ENCODE results near the gene RHBDF1. TPM values are rescaled to one million over a fixed set of nuclear protein-coding genes. Genes with fewer than 3 reads are reported as not detected.

Gene RHBDF1
- total and polyA plus RNA-seq, 2 experiments from 2014 or later: 22.6 to 24.5 TPM

DNA sequence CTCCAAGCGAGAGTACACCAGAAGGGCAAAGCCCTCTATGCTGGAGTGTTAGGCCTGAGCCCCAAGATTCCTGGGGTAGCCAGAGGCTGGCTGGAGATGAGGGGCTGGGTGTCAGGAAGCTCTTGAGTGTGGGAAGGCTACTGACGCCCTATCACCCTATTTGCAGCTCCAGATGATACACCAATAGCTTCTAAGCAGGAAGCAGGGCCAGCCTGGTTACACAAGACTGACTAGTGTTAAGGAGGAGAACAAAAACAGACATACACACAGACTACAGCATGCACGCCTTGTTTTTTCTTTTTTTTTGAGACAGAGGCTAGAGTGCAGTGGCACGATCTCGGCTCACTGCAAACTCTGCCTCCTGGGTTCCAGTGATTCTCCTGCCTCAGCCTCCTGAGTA, 34.9 kb downstream of the RHBDF1 start:
- 0 out of 2 replicates have a peak, but pooled peaks cover 5% of the 10 kb centered on the region for H4K20me1 ChIP-seq (replicated peaks; ENCODE audit: insufficient read depth)
- H3K27ac Mint-ChIP-seq: no peak overlapping the region

More for the DNA sequence above, 34.9 kb downstream of the RHBDF1 start:
- no peaks in the 10 kb centered on the region for H3K79me2 ChIP-seq (replicated peaks; ENCODE audit: insufficient read depth)
- H3K27ac ChIP-seq (ENCODE audit: low read depth): no peak overlapping the region
- Mint-ChIP-seq H3K4me1 (0 out of 3 replicates have a peak, but pooled peaks cover 2% of the 10 kb centered on the region), H3K36me3 (ENCODE audit: low read depth) (peaks cover 26% of the 10 kb centered on the region), H3K9me3 (no peaks in the 10 kb centered on the region), H3K27me3 (ENCODE audit: insufficient read depth, low read depth, poor library complexity) (peaks cover 3% of the 10 kb centered on the region), H3K4me3 (no peak overlapping the region)
- no peak overlapping the region for H3K4me2 ChIP-seq
- ATAC-seq: no peak
- peak; percentile 0 for DNase-seq (ENCODE audit: low spot score)
- H3K4me1 ChIP-seq (ENCODE audit: insufficient read depth): no peaks in the 10 kb centered on the region
- H3K9me2 ChIP-seq (ENCODE audit: insufficient read depth): no peaks in the 10 kb centered on the region
- TF ChIP-seq, protein P1, sequence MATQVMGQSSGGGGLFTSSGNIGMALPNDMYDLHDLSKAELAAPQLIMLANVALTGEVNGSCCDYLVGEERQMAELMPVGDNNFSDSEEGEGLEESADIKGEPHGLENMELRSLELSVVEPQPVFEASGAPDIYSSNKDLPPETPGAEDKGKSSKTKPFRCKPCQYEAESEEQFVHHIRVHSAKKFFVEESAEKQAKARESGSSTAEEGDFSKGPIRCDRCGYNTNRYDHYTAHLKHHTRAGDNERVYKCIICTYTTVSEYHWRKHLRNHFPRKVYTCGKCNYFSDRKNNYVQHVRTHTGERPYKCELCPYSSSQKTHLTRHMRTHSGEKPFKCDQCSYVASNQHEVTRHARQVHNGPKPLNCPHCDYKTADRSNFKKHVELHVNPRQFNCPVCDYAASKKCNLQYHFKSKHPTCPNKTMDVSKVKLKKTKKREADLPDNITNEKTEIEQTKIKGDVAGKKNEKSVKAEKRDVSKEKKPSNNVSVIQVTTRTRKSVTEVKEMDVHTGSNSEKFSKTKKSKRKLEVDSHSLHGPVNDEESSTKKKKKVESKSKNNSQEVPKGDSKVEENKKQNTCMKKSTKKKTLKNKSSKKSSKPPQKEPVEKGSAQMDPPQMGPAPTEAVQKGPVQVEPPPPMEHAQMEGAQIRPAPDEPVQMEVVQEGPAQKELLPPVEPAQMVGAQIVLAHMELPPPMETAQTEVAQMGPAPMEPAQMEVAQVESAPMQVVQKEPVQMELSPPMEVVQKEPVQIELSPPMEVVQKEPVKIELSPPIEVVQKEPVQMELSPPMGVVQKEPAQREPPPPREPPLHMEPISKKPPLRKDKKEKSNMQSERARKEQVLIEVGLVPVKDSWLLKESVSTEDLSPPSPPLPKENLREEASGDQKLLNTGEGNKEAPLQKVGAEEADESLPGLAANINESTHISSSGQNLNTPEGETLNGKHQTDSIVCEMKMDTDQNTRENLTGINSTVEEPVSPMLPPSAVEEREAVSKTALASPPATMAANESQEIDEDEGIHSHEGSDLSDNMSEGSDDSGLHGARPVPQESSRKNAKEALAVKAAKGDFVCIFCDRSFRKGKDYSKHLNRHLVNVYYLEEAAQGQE (IDR thresholded peaks at IDR 0.05; ENCODE audit: unreplicated experiment): no peak
- TF ChIP-seq ZNF331 (CRISPR knock-in tag; IDR thresholded peaks at IDR 0.05; ENCODE audit: low read depth) (no peak), STAT1 (IDR thresholded peaks at IDR 0.05; ENCODE audit: unreplicated experiment) (no peak), POLR2AphosphoS5 (IDR thresholded peaks at IDR 0.05; ENCODE audit: low read depth) (no peak), JUNB (IDR thresholded peaks at IDR 0.05; ENCODE audit: unreplicated experiment) (no peak), ZNF114 (CRISPR knock-in tag; IDR thresholded peaks at IDR 0.05) (no peak)
- TF ChIP-seq, protein P2, sequence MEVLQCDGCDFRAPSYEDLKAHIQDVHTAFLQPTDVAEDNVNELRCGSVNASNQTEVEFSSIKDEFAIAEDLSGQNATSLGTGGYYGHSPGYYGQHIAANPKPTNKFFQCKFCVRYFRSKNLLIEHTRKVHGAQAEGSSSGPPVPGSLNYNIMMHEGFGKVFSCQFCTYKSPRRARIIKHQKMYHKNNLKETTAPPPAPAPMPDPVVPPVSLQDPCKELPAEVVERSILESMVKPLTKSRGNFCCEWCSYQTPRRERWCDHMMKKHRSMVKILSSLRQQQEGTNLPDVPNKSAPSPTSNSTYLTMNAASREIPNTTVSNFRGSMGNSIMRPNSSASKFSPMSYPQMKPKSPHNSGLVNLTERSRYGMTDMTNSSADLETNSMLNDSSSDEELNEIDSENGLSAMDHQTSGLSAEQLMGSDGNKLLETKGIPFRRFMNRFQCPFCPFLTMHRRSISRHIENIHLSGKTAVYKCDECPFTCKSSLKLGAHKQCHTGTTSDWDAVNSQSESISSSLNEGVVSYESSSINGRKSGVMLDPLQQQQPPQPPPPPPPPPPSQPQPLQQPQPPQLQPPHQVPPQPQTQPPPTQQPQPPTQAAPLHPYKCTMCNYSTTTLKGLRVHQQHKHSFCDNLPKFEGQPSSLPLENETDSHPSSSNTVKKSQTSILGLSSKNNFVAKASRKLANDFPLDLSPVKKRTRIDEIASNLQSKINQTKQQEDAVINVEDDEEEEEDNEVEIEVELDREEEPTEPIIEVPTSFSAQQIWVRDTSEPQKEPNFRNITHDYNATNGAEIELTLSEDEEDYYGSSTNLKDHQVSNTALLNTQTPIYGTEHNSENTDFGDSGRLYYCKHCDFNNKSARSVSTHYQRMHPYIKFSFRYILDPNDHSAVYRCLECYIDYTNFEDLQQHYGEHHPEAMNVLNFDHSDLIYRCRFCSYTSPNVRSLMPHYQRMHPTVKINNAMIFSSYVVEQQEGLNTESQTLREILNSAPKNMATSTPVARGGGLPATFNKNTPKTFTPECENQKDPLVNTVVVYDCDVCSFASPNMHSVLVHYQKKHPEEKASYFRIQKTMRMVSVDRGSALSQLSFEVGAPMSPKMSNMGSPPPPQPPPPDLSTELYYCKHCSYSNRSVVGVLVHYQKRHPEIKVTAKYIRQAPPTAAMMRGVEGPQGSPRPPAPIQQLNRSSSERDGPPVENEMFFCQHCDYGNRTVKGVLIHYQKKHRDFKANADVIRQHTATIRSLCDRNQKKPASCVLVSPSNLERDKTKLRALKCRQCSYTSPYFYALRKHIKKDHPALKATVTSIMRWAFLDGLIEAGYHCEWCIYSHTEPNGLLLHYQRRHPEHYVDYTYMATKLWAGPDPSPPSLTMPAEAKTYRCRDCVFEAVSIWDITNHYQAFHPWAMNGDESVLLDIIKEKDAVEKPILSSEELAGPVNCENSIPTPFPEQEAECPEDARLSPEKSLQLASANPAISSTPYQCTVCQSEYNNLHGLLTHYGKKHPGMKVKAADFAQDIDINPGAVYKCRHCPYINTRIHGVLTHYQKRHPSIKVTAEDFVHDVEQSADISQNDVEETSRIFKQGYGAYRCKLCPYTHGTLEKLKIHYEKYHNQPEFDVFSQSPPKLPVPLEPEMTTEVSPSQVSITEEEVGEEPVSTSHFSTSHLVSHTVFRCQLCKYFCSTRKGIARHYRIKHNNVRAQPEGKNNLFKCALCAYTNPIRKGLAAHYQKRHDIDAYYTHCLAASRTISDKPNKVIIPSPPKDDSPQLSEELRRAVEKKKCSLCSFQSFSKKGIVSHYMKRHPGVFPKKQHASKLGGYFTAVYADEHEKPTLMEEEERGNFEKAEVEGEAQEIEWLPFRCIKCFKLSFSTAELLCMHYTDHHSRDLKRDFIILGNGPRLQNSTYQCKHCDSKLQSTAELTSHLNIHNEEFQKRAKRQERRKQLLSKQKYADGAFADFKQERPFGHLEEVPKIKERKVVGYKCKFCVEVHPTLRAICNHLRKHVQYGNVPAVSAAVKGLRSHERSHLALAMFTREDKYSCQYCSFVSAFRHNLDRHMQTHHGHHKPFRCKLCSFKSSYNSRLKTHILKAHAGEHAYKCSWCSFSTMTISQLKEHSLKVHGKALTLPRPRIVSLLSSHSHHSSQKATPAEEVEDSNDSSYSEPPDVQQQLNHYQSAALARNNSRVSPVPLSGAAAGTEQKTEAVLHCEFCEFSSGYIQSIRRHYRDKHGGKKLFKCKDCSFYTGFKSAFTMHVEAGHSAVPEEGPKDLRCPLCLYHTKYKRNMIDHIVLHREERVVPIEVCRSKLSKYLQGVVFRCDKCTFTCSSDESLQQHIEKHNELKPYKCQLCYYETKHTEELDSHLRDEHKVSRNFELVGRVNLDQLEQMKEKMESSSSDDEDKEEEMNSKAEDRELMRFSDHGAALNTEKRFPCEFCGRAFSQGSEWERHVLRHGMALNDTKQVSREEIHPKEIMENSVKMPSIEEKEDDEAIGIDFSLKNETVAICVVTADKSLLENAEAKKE (CRISPR knock-in tag; IDR thresholded peaks at IDR 0.05): no peak
- TF ChIP-seq, protein P3, sequence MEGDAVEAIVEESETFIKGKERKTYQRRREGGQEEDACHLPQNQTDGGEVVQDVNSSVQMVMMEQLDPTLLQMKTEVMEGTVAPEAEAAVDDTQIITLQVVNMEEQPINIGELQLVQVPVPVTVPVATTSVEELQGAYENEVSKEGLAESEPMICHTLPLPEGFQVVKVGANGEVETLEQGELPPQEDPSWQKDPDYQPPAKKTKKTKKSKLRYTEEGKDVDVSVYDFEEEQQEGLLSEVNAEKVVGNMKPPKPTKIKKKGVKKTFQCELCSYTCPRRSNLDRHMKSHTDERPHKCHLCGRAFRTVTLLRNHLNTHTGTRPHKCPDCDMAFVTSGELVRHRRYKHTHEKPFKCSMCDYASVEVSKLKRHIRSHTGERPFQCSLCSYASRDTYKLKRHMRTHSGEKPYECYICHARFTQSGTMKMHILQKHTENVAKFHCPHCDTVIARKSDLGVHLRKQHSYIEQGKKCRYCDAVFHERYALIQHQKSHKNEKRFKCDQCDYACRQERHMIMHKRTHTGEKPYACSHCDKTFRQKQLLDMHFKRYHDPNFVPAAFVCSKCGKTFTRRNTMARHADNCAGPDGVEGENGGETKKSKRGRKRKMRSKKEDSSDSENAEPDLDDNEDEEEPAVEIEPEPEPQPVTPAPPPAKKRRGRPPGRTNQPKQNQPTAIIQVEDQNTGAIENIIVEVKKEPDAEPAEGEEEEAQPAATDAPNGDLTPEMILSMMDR (conservative IDR thresholded peaks at IDR 0.05; ENCODE audit: low read depth in 2 of 2): no peak
- H3K4me3 ChIP-seq: no peak overlapping the region
- no peaks in the 10 kb centered on the region for H3K27me3 ChIP-seq (ENCODE audit: insufficient read depth)
- H3K36me3 ChIP-seq (ENCODE audit: insufficient read depth): peaks cover 1% of the 10 kb centered on the region; the same call in 1 of the 2 replicates
- H2AFZ ChIP-seq: no peak overlapping the region
- H3F3A ChIP-seq (replicated peaks; ENCODE audit: low read depth): no peaks in the 10 kb centered on the region

All from GM23338 (cell line).